Measurements from ENCODE around the gene TIE1. TPM values are rescaled to one million over a fixed set of nuclear protein-coding genes. Genes with fewer than 3 reads are reported as not detected.

The TIE1 gene
- total RNA-seq, 1 donor from 2014 or later: 0.21 TPM

DNA sequence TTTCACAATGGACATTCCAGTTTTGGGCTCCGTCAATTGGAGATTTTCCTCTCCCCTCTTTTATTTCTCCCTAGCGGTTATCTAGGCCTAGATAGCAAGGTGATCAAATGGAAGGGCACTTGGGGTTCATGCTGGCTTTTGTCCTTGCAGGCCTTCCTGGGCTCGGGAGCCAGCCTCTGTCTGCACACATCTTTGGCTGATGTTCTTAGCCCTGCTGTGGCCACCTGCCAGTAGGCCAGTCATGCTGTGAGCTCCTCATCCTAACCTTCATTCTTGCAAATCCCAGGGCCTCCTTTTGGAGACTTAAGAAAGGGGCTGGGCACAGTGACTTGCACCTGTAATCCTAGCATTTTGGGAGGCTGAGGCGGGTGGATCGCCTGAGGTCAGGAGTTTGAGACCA, 13.5 kb downstream of the TIE1 start:
- H3K4me3 Mint-ChIP-seq: no peak overlapping the region
- H3K27ac Mint-ChIP-seq: no peak overlapping the region
- H3K36me3 Mint-ChIP-seq: no peaks in the 10 kb centered on the region
- Histone ChIP-seq H3K4me2 (no peak overlapping the region), H3K9ac (no peak overlapping the region), H3K27me3 (no peaks in the 10 kb centered on the region), H4K20me1 (ENCODE audit: low read depth) (no peaks in the 10 kb centered on the region), H2AFZ (replicated peaks) (no peak overlapping the region), H3K9me3 (ENCODE audit: low read depth) (no peaks in the 10 kb centered on the region), H3K36me3 (no peaks in the 10 kb centered on the region), H3F3A (ENCODE audit: low read depth) (no peaks in the 10 kb centered on the region), H3K4me1 (no peaks in the 10 kb centered on the region), H3K4me3 (no peak overlapping the region), H3K27ac (no peak overlapping the region), H3K79me2 (ENCODE audit: low read depth) (no peaks in the 10 kb centered on the region)
- TF ChIP-seq, protein P1, sequence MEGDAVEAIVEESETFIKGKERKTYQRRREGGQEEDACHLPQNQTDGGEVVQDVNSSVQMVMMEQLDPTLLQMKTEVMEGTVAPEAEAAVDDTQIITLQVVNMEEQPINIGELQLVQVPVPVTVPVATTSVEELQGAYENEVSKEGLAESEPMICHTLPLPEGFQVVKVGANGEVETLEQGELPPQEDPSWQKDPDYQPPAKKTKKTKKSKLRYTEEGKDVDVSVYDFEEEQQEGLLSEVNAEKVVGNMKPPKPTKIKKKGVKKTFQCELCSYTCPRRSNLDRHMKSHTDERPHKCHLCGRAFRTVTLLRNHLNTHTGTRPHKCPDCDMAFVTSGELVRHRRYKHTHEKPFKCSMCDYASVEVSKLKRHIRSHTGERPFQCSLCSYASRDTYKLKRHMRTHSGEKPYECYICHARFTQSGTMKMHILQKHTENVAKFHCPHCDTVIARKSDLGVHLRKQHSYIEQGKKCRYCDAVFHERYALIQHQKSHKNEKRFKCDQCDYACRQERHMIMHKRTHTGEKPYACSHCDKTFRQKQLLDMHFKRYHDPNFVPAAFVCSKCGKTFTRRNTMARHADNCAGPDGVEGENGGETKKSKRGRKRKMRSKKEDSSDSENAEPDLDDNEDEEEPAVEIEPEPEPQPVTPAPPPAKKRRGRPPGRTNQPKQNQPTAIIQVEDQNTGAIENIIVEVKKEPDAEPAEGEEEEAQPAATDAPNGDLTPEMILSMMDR (IDR thresholded peaks at IDR 0.05): no peak
- TF ChIP-seq EZH2phosphoT487 (IDR thresholded peaks at IDR 0.05): no peak
- TF ChIP-seq EZH2 (IDR thresholded peaks at IDR 0.05): no peak
- no peaks in the 10 kb centered on the region for H3K27me3 Mint-ChIP-seq (ENCODE audit: insufficient read depth, low read depth)
- no peaks in the 10 kb centered on the region for H3K4me1 Mint-ChIP-seq
- H3K9me3 Mint-ChIP-seq: no peaks in the 10 kb centered on the region
- DNase-seq (ENCODE audit: low spot score): no peak

DNA sequence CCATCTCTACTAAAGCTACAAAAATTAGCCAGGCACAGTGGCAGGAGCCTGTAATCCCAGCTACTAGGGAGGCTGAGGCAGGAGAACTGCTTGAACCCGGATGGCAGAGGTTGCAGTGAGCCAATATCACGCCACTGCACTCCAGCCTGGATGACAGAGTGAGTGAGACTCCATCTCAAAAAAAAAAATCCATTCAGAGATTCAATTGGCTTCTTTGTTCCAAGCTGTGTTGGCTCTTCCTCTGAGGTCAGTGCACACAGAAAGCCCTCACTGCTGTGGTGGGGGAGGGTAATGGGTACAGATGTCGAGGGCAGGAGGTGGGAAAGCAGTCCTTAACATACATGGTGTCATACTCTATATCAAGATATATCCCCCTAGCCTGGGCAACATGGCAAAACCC, 14.7 kb downstream of the TIE1 start:
- Mint-ChIP-seq H3K27ac (no peak overlapping the region), H3K36me3 (no peaks in the 10 kb centered on the region), H3K9me3 (no peaks in the 10 kb centered on the region), H3K4me3 (no peak overlapping the region), H3K27me3 (ENCODE audit: insufficient read depth, low read depth) (no peaks in the 10 kb centered on the region), H3K4me1 (no peaks in the 10 kb centered on the region)
- H3K9me3 ChIP-seq (ENCODE audit: low read depth): no peaks in the 10 kb centered on the region
- H3K4me3 ChIP-seq: no peak overlapping the region
- no peak overlapping the region for H3K4me2 ChIP-seq
- TF ChIP-seq EZH2phosphoT487 (IDR thresholded peaks at IDR 0.05): no peak
- TF ChIP-seq, protein P1 (IDR thresholded peaks at IDR 0.05): no peak
- no peak for TF ChIP-seq EZH2 (IDR thresholded peaks at IDR 0.05)
- no peak overlapping the region for H3K27ac ChIP-seq
- no peaks in the 10 kb centered on the region for H3K36me3 ChIP-seq
- no peaks in the 10 kb centered on the region for H3F3A ChIP-seq (ENCODE audit: low read depth)
- H3K9ac ChIP-seq: no peak overlapping the region
- H4K20me1 ChIP-seq (ENCODE audit: low read depth): no peaks in the 10 kb centered on the region
- no peaks in the 10 kb centered on the region for H3K79me2 ChIP-seq (ENCODE audit: low read depth)
- no peak overlapping the region for H2AFZ ChIP-seq (replicated peaks)
- H3K4me1 ChIP-seq: no peaks in the 10 kb centered on the region
- no peaks in the 10 kb centered on the region for H3K27me3 ChIP-seq
- DNase-seq (ENCODE audit: low spot score): no peak

DNA sequence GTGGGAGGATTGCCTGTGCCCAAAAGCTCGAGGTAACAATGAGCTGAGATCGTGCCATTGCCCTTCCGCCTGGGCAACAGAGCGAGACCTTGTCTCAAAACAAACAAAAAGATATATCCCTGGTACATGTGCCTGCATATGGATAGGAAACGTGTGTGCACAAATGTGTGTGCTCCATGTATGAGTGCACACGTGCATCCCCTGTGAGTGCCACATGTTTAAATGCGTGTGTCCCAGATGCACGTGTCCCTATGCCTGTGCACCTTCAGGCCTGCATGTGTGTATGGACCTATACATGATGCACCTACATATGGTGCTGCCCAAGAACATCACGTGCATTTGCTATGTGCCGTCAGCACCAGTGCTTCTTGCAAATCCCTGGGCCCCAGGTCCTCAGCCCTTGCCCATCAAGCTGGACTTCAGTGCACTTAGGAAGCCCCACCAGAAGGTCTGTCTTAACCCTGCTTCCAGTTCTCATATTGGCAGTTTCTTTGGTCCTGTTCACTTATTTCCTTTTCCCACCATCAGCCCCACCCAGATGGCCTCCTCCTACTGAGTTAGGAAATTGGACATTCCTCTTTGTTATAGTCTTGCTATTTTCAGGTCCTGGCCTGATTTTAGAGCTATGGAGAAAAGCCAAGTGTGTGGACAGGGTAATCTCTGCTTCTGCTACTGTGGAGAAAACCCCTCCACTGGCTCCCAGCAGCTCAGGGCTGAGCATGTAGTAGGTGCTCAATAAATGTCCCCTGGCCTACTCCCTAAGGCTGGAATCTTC, 15.4 kb downstream of the TIE1 start:
- H3K27me3 ChIP-seq: no peaks in the 10 kb centered on the region
- DNase-seq (ENCODE audit: low spot score): no peak
- no peak overlapping the region for H3K4me2 ChIP-seq
- Mint-ChIP-seq H3K4me3 (no peak overlapping the region), H3K27ac (no peak overlapping the region), H3K27me3 (ENCODE audit: insufficient read depth, low read depth) (no peaks in the 10 kb centered on the region), H3K4me1 (no peaks in the 10 kb centered on the region), H3K36me3 (no peaks in the 10 kb centered on the region), H3K9me3 (no peaks in the 10 kb centered on the region)
- no peaks in the 10 kb centered on the region for H3K36me3 ChIP-seq
- H3F3A ChIP-seq (ENCODE audit: low read depth): no peaks in the 10 kb centered on the region
- H2AFZ ChIP-seq (replicated peaks): no peak overlapping the region
- no peak overlapping the region for H3K4me3 ChIP-seq
- no peaks in the 10 kb centered on the region for H4K20me1 ChIP-seq (ENCODE audit: low read depth)
- H3K27ac ChIP-seq: no peak overlapping the region
- H3K79me2 ChIP-seq (ENCODE audit: low read depth): no peaks in the 10 kb centered on the region
- no peak overlapping the region for H3K9ac ChIP-seq
- TF ChIP-seq, protein P1 (IDR thresholded peaks at IDR 0.05): no peak
- TF ChIP-seq EZH2 (IDR thresholded peaks at IDR 0.05) (no peak), EZH2phosphoT487 (IDR thresholded peaks at IDR 0.05) (no peak)
- no peaks in the 10 kb centered on the region for H3K9me3 ChIP-seq (ENCODE audit: low read depth)
- no peaks in the 10 kb centered on the region for H3K4me1 ChIP-seq

Measured in neural progenitor cell (in vitro differentiated cells).